Dedifferentiated amniotic fluid mesenchymal stem cell (primary cell): ENCODE measurements around the gene GARIN3.
A peak's percentile ranks its signal among the peaks of the same experiment; 100 is the strongest.

Experiments
- DNase-seq: peaks from one replicate; pipeline ENCODE4 v3.0.0-alpha.2; 2016; ENCODE audit errors: extremely low spot score

Gene GARIN3

GRCh38 chr5:157148734-157149615 lies 17.1 kb downstream of the GARIN3 start:
- peak; percentile 78 for DNase-seq

- peak; percentile 51 for DNase-seq
Observed at GRCh38 chr5:157143127-157143971, 22.7 kb downstream of the GARIN3 start.

GRCh38 chr5:157142317-157143126 lies 23.5 kb downstream of the GARIN3 start, which contains the start of gene MED7:
TSS of gene MED7 (minus strand) at chr5:157142865. CDS start at chr5:157139431, 3,434 bp downstream.
- peak; percentile 100 for DNase-seq

- no peak for DNase-seq
Observed at GRCh38 chr5:157137691-157138090, 28.4 kb downstream of the GARIN3 start.

GRCh38 chr5:157132281-157132612 lies 33.8 kb downstream of the GARIN3 start:
- DNase-seq: no peak

- no peak for DNase-seq
Observed at GRCh38 chr5:157130925-157131324, 35.1 kb downstream of the GARIN3 start.

GRCh38 chr5:157121709-157122108 lies 44.4 kb downstream of the GARIN3 start:
- DNase-seq: no peak

GRCh38 chr5:157120102-157120501 lies 46.0 kb downstream of the GARIN3 start:
- DNase-seq: no peak

GRCh38 chr5:157116483-157116954 lies 49.5 kb downstream of the GARIN3 start:
- DNase-seq: no peak

GRCh38 chr5:157115502-157115901 lies 50.6 kb downstream of the GARIN3 start:
- DNase-seq: no peak

- DNase-seq: no peak
Observed at GRCh38 chr5:157115012-157115411, 51.1 kb downstream of the GARIN3 start.

GRCh38 chr5:157113002-157113401 lies 53.1 kb downstream of the GARIN3 start:
- DNase-seq: no peak
